Measurements from ENCODE around the gene YBEY.

DNA sequence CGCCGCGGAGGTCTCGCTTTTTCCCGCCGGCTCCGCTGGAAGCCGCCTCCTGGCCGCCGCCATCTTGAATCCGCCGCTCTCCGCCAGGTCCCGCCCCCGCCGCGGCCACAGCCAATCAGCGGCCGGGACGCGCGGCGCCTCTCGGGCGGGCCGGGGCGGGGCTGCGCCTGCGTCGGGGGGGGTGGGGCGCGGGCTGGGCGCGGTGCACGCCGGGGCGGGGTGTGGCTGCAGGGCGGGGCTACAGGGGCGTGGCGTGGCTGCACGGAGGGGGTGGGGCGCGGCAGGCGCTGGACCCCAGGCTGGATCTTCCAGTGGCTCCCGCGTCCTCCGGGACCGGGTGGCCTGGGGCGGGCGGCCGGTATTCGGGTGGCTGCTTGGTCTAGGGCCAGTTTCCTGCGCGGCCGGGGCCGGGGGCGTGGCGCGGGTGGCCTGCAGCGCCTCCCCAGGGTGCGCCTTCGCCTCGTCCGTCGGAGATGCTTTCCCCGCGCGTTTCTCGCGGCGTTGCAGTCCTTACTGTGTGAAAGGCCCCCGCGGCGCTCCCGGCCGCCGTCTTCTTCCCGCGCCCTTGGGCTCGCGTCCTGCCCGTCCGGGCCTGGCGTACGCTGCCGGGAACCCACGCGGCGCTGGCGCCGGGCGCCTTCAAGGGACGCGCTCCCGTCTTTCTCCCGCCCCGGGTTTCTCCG lies 38.4 kb downstream of the YBEY start:
- TF ChIP-seq CTCF (IDR thresholded peaks at IDR 0.05) (peak in 1 of 3 donors; percentile 2), POLR2A (IDR thresholded peaks at IDR 0.05) (peak; percentile 6), EP300 (IDR thresholded peaks at IDR 0.05) (no peak)

Data from ovary (tissue), 3 donors.